ENCODE measurements around the gene SPATA24. TPM values are rescaled to one million over a fixed set of nuclear protein-coding genes. Genes with fewer than 3 reads are reported as not detected.

Gene SPATA24
- polyA plus RNA-seq, 4 donors = 7.2 to 15.1 (median 10.7) TPM

DNA sequence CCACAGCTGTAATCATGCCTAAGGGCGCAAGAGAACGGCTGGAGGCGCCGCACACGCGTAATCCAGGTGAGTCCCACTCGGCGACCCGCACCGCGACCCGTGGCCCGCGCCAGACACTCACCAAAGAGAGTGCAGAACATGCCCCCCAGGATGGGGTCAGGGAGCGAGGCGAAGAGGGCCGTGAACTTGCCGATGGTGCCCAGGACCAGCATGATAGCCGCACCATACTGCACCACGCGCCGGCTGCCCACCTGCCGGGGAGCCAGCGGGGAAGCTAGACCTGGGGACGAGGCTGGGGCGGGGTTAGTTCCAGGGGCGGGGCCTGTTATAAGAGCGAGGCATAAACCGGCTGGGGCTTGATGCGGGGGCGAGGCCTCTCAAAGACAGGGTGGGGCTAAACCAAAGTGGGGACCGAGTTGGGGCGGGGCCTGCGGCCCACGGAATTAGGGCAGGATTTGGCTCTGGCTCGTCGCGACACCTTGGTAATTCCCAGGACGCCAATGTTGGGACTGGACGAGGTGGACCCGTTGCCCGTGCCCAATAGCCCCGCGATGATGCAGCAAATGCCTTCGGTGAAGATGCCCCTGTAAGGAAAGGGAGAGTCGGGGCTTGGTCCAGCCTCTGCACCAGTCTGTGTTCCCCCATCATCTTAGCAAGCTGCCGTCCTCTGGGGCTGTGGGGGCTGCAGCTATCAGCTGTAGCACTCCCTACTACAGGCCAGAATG, 25.6 kb downstream of the SPATA24 start:
- Histone ChIP-seq H3K9me3 (ENCODE audit: control insufficient read depth in 2 of 2, insufficient read depth in 1 of 2, low read depth in 1 of 2, low read length in 1 of 2) (no peaks in the 10 kb centered on the region), H3K4me3 (ENCODE audit: low read depth in 1 of 3, low read length in 3 of 3) (no peak overlapping the region), H3K27me3 (ENCODE audit: control insufficient read depth in 3 of 3, insufficient read depth in 3 of 3, low read length in 3 of 3) (no peaks in the 10 kb centered on the region), H3K36me3 (ENCODE audit: control insufficient read depth in 3 of 3, insufficient read depth in 2 of 3, low read depth in 1 of 3, low read length in 3 of 3) (peaks cover 0 to 55% (median 0%) of the 10 kb centered on the region in 3 donors), H3K27ac (ENCODE audit: low read depth in 1 of 3, low read length in 2 of 3) (peak overlapping the region in 1 of 3 donors; percentile 2), H3K4me1 (ENCODE audit: control insufficient read depth in 3 of 3, insufficient read depth in 2 of 3, low read depth in 1 of 3, low read length in 2 of 3) (peaks cover 5 to 44% (median 6%) of the 10 kb centered on the region in 3 donors)
- 74 to 84% (median 82%) methylated on average over 42 to 47 of the region's 47 CpGs for WGBS, 3 donors
- DNase-seq = no peak
- no peak for FAIRE-seq

DNA sequence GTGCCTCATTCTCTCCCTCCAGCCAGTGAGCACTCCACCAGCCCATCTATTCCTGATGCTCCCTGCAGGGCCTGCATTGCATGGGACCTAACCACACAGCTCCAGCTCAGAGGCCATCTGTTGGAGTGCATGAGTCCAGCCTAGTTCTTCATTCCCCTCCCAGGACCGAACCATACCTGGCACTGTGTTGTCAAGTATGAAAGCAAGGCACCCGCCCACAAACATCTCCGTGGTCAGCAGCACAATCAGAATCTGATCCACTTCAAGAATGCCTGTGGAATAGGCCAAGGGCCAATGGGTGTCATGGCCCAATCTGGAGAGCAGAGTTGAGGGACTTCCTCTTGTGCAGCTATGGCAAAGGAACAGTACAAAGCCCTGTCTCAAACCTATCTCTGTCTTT, 26.7 kb downstream of the SPATA24 start:
- H3K27ac ChIP-seq (ENCODE audit: low read depth in 1 of 3, low read length in 2 of 3) = no peak overlapping the region
- 81 to 92% (median 86%) methylated on average over 3 of the region's 3 CpGs for WGBS, 3 donors
- no peaks in the 10 kb centered on the region for H3K9me3 ChIP-seq (ENCODE audit: control insufficient read depth in 2 of 2, insufficient read depth in 1 of 2, low read depth in 1 of 2, low read length in 1 of 2)
- FAIRE-seq (no peak), DNase-seq (no peak)
- H3K27me3 ChIP-seq (ENCODE audit: control insufficient read depth in 3 of 3, insufficient read depth in 3 of 3, low read length in 3 of 3) = no peaks in the 10 kb centered on the region
- peaks cover 0 to 57% (median under 1%) of the 10 kb centered on the region in 3 donors for H3K36me3 ChIP-seq (ENCODE audit: control insufficient read depth in 3 of 3, insufficient read depth in 2 of 3, low read depth in 1 of 3, low read length in 3 of 3)
- H3K4me3 ChIP-seq (ENCODE audit: low read depth in 1 of 3, low read length in 3 of 3) = no peak overlapping the region
- H3K4me1 ChIP-seq (ENCODE audit: control insufficient read depth in 3 of 3, insufficient read depth in 2 of 3, low read depth in 1 of 3, low read length in 2 of 3) = peaks cover 0 to 38% (median 6%) of the 10 kb centered on the region in 3 donors

DNA sequence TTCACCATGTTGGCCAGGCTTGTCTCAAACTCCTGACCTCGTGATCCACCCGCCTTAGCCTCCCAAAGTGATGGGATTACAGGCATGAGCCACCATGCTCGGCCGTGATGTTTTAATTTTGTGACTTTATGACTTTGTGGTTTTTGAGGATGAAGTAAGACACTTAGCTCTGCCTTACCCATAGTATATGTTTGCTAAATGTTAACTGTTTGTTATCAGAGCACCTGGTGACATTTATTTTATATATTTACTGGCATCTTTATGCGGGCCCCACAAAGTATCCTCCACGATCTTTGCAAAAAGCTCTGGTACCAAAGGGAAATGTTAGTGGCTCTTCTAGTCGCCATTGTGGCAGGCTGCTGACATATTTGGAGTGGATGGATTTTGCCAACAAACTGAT, 27.5 kb downstream of the SPATA24 start:
- H3K27ac ChIP-seq (ENCODE audit: low read depth in 1 of 3, low read length in 2 of 3) = no peak overlapping the region
- peaks cover 0 to 30% (median 4%) of the 10 kb centered on the region in 3 donors for H3K4me1 ChIP-seq (ENCODE audit: control insufficient read depth in 3 of 3, insufficient read depth in 2 of 3, low read depth in 1 of 3, low read length in 2 of 3)
- no peaks in the 10 kb centered on the region for H3K9me3 ChIP-seq (ENCODE audit: control insufficient read depth in 2 of 2, insufficient read depth in 1 of 2, low read depth in 1 of 2, low read length in 1 of 2)
- peaks cover 4 to 63% (median 5%) of the 10 kb centered on the region in 3 donors for H3K36me3 ChIP-seq (ENCODE audit: control insufficient read depth in 3 of 3, insufficient read depth in 2 of 3, low read depth in 1 of 3, low read length in 3 of 3)
- 93 to 97% (median 94%) methylated on average over 7 of the region's 7 CpGs for WGBS, 3 donors
- no peak for DNase-seq
- no peak overlapping the region for H3K4me3 ChIP-seq (ENCODE audit: low read depth in 1 of 3, low read length in 3 of 3)
- H3K27me3 ChIP-seq (ENCODE audit: control insufficient read depth in 3 of 3, insufficient read depth in 3 of 3, low read length in 3 of 3) = no peaks in the 10 kb centered on the region
- no peak for FAIRE-seq

DNA sequence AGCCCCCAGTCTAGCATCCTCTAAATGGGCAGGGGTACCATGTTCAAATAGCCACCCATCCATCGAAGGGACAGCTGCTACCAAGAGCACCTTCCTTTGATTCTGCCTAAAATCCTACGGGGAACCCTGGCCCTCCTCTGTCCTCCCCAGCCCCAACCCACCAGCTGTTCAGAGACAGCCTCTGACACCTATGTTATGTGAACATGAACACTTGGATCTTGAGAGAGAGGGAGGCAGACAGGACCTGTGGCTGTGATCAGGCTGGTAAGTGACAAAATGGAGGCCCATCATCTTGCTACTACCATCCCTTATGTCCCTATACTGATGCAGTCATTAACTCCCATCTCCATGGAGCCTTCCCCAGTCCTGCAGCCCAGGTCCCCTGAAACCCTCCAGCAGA, 29.0 kb downstream of the SPATA24 start:
- Histone ChIP-seq H3K36me3 (ENCODE audit: control insufficient read depth in 3 of 3, insufficient read depth in 2 of 3, low read depth in 1 of 3, low read length in 3 of 3) (peaks cover 5 to 65% (median 6%) of the 10 kb centered on the region in 3 donors), H3K27ac (ENCODE audit: low read depth in 1 of 3, low read length in 2 of 3) (no peak overlapping the region), H3K27me3 (ENCODE audit: control insufficient read depth in 3 of 3, insufficient read depth in 3 of 3, low read length in 3 of 3) (no peaks in the 10 kb centered on the region), H3K9me3 (ENCODE audit: control insufficient read depth in 2 of 2, insufficient read depth in 1 of 2, low read depth in 1 of 2, low read length in 1 of 2) (no peaks in the 10 kb centered on the region), H3K4me1 (ENCODE audit: control insufficient read depth in 3 of 3, insufficient read depth in 2 of 3, low read depth in 1 of 3, low read length in 2 of 3) (peaks cover 0 to 19% (median 2%) of the 10 kb centered on the region in 3 donors), H3K4me3 (ENCODE audit: low read depth in 1 of 3, low read length in 3 of 3) (no peak overlapping the region)
- DNase-seq = no peak
- FAIRE-seq = no peak
- WGBS, 3 donors = 95 to 98% (median 95%) methylated on average over 2 of the region's 2 CpGs

- Histone ChIP-seq H3K36me3 (ENCODE audit: control insufficient read depth in 3 of 3, insufficient read depth in 2 of 3, low read depth in 1 of 3, low read length in 3 of 3) (peaks cover 5 to 46% (median 11%) of the 10 kb centered on the region in 3 donors), H3K4me1 (ENCODE audit: control insufficient read depth in 3 of 3, insufficient read depth in 2 of 3, low read depth in 1 of 3, low read length in 2 of 3) (peaks cover 0 to 6% (median 0%) of the 10 kb centered on the region in 3 donors), H3K4me3 (ENCODE audit: low read depth in 1 of 3, low read length in 3 of 3) (no peak overlapping the region), H3K9me3 (ENCODE audit: control insufficient read depth in 2 of 2, insufficient read depth in 1 of 2, low read depth in 1 of 2, low read length in 1 of 2) (no peaks in the 10 kb centered on the region), H3K27ac (ENCODE audit: low read depth in 1 of 3, low read length in 2 of 3) (no peak overlapping the region), H3K27me3 (ENCODE audit: control insufficient read depth in 3 of 3, insufficient read depth in 3 of 3, low read length in 3 of 3) (no peaks in the 10 kb centered on the region)
- FAIRE-seq = no peak
- no peak for DNase-seq
- 78 to 86% (median 81%) methylated on average over 7 of the region's 7 CpGs for WGBS, 3 donors
Measured at GRCh38 chr5:139371482-139372435, 32.1 kb downstream of the SPATA24 start.

DNA sequence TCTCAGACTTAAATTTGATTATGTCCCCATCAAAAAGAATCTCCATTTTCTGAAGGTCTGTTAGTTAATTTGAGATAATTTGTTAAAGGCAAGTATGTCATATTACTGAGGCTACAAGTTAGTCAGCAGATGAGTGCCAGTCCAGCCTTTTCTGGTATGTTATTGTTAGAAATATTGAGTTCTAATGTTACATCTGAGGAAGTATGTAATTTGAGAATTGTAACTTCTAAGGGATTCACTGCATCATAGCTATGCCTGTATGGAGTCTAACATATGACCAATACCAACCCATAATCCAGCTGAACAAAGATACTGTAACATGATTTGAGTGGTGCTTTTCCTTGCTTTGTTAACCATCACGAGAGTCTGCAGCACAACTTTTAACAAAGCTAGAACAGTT, 34.7 kb downstream of the SPATA24 start:
- Histone ChIP-seq H3K9me3 (ENCODE audit: control insufficient read depth in 2 of 2, insufficient read depth in 1 of 2, low read depth in 1 of 2, low read length in 1 of 2) (no peaks in the 10 kb centered on the region), H3K36me3 (ENCODE audit: control insufficient read depth in 3 of 3, insufficient read depth in 2 of 3, low read depth in 1 of 3, low read length in 3 of 3) (peaks cover 8 to 54% (median 23%) of the 10 kb centered on the region in 3 donors), H3K27ac (ENCODE audit: low read depth in 1 of 3, low read length in 2 of 3) (no peak overlapping the region), H3K27me3 (ENCODE audit: control insufficient read depth in 3 of 3, insufficient read depth in 3 of 3, low read length in 3 of 3) (no peaks in the 10 kb centered on the region), H3K4me3 (ENCODE audit: low read depth in 1 of 3, low read length in 3 of 3) (no peak overlapping the region), H3K4me1 (ENCODE audit: control insufficient read depth in 3 of 3, insufficient read depth in 2 of 3, low read depth in 1 of 3, low read length in 2 of 3) (peaks cover 0 to 6% (median 0%) of the 10 kb centered on the region in 3 donors)
- DNase-seq = no peak
- 89 to 95% (median 94%) methylated on average over 1 of the region's 1 CpG for WGBS, 3 donors
- FAIRE-seq = no peak

- peaks cover 8 to 49% (median 23%) of the 10 kb centered on the region in 3 donors for H3K36me3 ChIP-seq (ENCODE audit: control insufficient read depth in 3 of 3, insufficient read depth in 2 of 3, low read depth in 1 of 3, low read length in 3 of 3)
Measured at GRCh38 chr5:139368613-139369012, 35.3 kb downstream of the SPATA24 start.

GRCh38 chr5:139364466-139364865, 39.4 kb downstream of the SPATA24 start:
- no peak for DNase-seq
- Histone ChIP-seq H3K27ac (ENCODE audit: low read depth in 1 of 3, low read length in 2 of 3) (no peak overlapping the region), H3K27me3 (ENCODE audit: control insufficient read depth in 3 of 3, insufficient read depth in 3 of 3, low read length in 3 of 3) (no peaks in the 10 kb centered on the region), H3K36me3 (ENCODE audit: control insufficient read depth in 3 of 3, insufficient read depth in 2 of 3, low read depth in 1 of 3, low read length in 3 of 3) (peaks cover 5 to 49% (median 17%) of the 10 kb centered on the region in 3 donors), H3K9me3 (ENCODE audit: control insufficient read depth in 2 of 2, insufficient read depth in 1 of 2, low read depth in 1 of 2, low read length in 1 of 2) (no peaks in the 10 kb centered on the region), H3K4me1 (ENCODE audit: control insufficient read depth in 3 of 3, insufficient read depth in 2 of 3, low read depth in 1 of 3, low read length in 2 of 3) (no peaks in the 10 kb centered on the region), H3K4me3 (ENCODE audit: low read depth in 1 of 3, low read length in 3 of 3) (no peak overlapping the region)
- 73 to 85% (median 77%) methylated on average over 2 of the region's 2 CpGs for WGBS, 3 donors
- FAIRE-seq = no peak

More at GRCh38 chr5:139368613-139369012, 35.3 kb downstream of the SPATA24 start:
- Histone ChIP-seq H3K9me3 (ENCODE audit: control insufficient read depth in 2 of 2, insufficient read depth in 1 of 2, low read depth in 1 of 2, low read length in 1 of 2) (no peaks in the 10 kb centered on the region), H3K4me1 (ENCODE audit: control insufficient read depth in 3 of 3, insufficient read depth in 2 of 3, low read depth in 1 of 3, low read length in 2 of 3) (peaks cover 0 to 4% (median 0%) of the 10 kb centered on the region in 3 donors), H3K27me3 (ENCODE audit: control insufficient read depth in 3 of 3, insufficient read depth in 3 of 3, low read length in 3 of 3) (no peaks in the 10 kb centered on the region), H3K27ac (ENCODE audit: low read depth in 1 of 3, low read length in 2 of 3) (no peak overlapping the region), H3K4me3 (ENCODE audit: low read depth in 1 of 3, low read length in 3 of 3) (no peak overlapping the region)
- FAIRE-seq = no peak
- 69 to 82% (median 78%) methylated on average over 2 of the region's 2 CpGs for WGBS, 3 donors
- DNase-seq = no peak

Data from small intestine (tissue), 7 donors.